Non-pigmented ciliary epithelial cell (primary cell): ENCODE measurements around the gene SPIRE1.
"Not testable (repeated sequence)": the region's sequence is repeated elsewhere in the genome, so short reads cannot be mapped to it uniquely, and the experiment has no call there.

Experiments
- DNase-seq: peaks from one replicate; pipeline ENCODE4 v3.0.0-alpha.2; 2010; ENCODE audit warnings: low read depth

Gene SPIRE1

GRCh38 chr18:12485479-12486105, 172.3 kb downstream of the SPIRE1 start:
- DNase-seq = no peak

- DNase-seq = not testable (repeated sequence)
Measured at GRCh38 chr18:12481915-12482314, 176.0 kb downstream of the SPIRE1 start.

DNA sequence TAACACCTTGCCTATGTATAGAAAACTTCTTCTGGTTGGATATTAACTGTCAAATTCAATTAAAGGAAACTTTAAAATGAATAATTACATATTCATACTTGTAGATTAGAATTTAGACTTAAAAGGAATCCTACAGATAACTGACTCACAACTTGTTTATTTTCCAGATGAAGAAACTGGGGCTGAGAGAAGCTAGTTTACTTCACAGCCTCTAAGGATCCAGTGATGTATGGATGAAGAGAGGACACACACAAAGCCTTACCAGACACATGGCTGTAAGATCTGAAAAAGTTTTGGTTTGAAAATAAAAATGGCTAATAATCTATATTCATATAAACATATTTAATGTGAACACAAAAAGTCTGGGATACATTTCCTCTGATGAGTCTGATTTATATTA, 177.9 kb downstream of the SPIRE1 start:
- no peak for DNase-seq

DNA sequence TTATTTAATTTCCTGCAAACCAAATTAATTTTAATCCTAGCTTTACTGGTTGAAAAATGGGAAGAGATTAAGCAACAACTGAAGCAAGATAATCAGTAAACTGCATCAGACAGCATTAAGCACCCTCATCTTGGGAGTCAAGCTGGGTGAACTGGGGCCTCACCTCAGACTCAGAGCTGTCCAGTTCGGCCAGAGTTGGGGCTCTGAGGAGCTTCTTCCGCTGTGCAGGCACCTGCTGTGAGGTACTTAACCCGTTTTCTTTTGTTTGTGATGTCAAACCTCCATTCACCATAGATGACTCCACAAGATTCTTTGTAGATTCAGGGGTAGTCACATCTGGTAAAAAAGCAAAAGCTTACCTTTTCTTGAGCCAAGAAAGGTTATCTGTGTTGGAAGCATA, 178.4 kb downstream of the SPIRE1 start:
- DNase-seq = no peak

- no peak for DNase-seq
Measured at GRCh38 chr18:12478269-12479047, 179.4 kb downstream of the SPIRE1 start.

GRCh38 chr18:12477606-12478005, 180.3 kb downstream of the SPIRE1 start:
- no peak for DNase-seq

GRCh38 chr18:12476955-12477354, 181.0 kb downstream of the SPIRE1 start:
- no peak for DNase-seq

DNA sequence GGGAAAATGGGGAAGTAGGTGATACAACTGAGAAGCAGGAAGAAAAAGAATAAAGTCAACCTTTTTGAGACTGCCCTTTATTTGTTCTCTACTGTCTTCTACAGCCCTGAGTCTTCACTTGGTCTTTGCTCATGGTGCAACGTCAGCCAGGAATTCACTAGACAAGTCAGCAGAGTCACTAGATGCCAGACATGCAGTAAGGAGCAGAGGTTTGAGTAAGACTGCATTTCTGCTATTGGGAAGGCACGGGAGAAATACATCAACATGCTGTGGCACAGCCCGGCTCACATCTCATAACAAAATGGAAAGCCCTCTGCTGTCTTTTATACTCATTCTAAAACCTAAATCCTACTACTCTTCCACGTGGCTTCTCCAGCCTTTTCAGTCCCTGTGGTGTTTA, 183.0 kb downstream of the SPIRE1 start:
- DNase-seq = no peak

- no peak for DNase-seq
Measured at GRCh38 chr18:12474146-12474545, 183.8 kb downstream of the SPIRE1 start.

DNA sequence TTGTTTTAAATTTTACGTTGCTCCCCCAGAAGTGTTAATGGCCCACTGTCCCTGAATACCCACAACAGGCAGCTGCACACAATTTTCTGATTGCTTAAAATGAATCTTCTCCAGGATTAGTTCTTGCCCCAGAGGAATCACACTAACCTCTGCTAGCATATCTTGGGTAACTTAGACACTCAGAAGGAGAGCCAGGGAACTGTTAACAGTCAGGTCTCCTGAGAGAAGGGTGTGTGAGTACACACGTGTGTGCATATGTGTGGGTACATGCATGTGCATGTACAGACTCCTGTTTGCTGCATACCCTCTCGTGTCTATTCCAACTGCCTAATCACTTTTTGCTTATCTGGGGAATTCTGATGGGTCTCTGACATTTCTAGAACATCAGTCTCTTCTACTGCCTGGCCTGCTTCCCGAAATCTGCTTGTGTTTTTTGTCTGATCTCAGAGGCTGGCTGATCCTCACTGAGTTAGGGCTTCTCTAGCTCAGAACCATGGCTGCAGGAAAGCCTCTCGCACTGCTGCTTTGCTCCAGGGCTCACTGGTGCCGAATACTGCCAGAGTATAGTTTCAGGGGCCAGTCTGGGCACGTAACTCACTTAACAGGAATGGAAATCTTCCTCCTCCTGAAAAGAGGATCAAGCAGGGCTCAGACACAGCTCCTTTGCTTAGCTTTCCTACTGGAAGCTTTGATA, 187.4 kb downstream of the SPIRE1 start:
- no peak for DNase-seq

DNA sequence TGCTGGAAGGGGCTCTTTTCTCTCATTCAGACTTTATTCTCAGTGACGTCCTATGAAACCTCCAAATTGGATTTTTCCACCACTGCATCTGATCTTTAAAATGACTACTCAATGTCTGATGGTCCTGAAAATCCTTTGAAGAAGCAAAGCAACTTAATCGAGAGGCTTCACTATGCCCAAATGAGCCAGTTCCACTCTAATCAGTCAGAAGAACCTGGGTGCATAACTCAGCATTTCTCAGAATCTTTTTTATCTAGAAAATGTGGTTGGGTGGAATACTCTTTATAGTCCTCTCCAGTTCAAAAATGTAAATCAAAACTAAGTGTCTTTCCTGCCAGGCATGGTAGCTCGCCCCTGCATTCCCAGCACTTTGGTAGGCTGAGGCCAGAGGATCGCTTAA, 189.5 kb downstream of the SPIRE1 start:
- DNase-seq = no peak

GRCh38 chr18:12464731-12465130, 193.2 kb downstream of the SPIRE1 start:
- no peak for DNase-seq

DNA sequence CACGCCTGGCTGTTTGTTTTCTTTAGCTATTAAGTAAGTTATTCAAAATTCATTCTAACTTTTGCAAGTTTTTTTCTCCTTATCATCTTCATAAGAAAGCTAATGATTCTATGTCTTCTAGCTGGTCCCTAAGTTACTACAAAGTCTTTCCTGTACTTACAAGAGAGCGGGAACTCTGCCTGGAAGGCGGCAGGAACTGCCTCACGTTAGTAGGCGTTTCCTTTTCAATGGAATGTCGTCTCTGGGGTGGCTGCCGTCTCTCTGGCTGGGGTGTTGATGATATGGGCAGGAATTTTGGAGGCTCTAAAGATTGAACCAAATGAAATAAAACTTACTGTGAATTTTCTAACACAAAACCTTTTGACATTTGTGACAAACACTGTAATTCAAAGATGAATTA, 194.7 kb downstream of the SPIRE1 start:
- DNase-seq = no peak

DNA sequence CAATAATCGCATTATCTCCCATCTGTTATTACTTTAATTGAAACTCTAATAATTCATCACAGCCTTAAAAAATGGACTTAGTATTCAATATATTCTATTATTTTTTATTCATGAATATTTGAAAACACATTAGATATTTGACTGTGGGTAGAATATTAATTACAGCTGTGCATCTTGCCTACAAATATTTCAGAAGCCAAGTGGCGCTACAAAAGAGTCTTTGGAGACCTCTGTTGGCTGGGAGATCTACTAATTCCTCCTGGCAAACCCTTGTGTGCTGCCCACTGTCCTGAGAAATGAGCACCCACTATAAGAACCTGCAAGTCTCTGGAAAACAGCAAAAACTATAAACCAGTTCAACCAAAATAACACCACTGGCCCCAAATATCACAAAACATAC, 195.7 kb downstream of the SPIRE1 start:
- DNase-seq = no peak

DNA sequence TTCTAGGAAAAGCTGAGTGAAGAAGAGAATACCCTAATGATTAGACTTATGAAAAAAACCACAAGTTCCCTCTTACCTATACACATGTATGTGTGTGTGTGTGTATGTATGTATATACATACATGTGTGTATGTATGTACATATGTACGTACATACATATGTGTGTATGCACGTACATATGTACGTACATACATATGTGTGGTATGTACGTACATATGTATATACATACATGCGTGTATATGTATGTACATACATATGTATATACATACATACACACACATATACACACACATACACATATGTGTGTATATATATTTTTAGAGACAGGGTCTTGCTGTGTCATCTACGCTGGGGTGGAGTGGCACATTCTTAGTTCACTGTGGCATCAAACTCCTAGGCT, 196.6 kb downstream of the SPIRE1 start:
- DNase-seq = no peak

GRCh38 chr18:12460874-12461273, 197.0 kb downstream of the SPIRE1 start:
- DNase-seq = peak; percentile 20

DNA sequence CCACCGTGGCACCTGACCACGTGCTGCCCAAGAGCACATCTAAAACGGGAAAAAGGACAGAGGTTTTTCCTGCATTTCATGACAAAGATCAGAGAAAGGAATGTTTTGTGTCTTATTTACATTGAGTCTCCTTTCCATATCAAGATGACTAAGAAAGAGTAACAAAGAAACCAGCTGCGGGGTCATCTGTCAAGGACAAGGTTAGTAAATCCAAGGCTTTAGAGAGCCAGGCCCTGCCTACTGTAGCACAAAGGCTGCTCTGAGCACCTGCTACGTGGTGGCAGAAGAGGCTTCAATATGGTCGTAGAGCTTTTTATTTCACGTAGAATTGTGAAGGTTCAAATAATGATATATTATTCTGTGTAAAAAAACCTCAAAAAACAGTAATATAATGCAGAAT, 199.1 kb downstream of the SPIRE1 start:
- DNase-seq = no peak

- DNase-seq = no peak
Measured at GRCh38 chr18:12456441-12456840, 201.5 kb downstream of the SPIRE1 start.

- DNase-seq = no peak
Measured at GRCh38 chr18:12455496-12455895, 202.4 kb downstream of the SPIRE1 start.

DNA sequence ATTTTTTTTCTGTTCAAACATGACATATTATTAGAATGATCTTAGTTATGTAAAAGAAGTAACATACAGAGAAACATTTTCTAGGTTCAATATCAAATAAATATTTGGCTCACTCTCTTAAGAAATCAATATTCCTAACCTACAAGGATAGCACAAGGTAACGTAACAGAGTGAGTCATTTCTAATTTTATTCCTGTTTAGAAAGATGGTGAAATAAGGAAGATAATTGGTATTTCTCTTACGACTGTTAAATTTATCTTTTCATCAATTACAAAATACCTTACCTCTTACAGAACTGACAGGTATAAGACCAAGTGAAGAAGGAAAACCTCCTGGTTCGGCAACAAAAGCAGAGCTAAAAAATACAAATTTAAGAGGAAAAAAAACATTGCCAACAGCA, 205.1 kb downstream of the SPIRE1 start:
- no peak for DNase-seq

DNA sequence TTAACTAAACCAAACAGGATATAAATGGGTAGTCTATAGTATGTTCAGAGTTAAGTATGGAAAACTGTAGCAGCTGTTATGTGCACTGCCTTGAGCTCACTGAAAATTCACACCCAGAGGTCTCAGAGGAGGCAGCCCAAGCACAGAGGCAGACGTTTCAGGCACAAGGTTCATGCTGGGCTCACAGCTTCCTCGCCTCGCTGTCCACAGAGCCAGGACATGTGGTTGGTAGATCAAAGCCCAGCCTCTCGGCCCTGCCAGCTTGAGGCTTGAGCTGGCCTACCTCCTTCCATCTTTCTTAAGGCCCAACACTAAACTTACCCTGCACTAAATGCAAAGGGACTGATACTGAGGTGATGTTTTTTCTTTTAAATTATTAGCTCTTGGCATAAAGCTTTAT, 206.5 kb downstream of the SPIRE1 start:
- DNase-seq = no peak

- no peak for DNase-seq
Measured at GRCh38 chr18:12449051-12449785, 208.7 kb downstream of the SPIRE1 start.

DNA sequence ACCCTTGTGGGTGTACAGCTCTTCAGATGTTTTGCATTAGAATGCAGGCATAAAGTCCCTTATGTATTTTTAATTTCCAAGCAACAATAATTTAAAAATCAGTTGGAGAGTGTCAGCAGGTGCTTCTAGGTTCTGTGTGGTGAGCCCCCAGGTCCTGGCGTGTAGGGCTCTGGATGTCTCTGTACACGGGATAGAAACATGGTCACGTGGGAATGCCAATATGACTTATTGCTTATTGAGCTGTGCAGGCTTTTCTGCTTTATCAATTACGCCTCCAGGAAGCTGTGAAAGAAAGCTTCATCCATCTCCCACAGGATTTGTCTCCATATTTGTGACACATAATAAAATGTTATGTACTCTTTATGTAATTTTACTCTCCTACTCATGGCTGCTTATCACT, 212.4 kb downstream of the SPIRE1 start:
- no peak for DNase-seq
